ENCODE results near the gene ANKIB1.
"Not testable (repeated sequence)": the region's sequence is repeated elsewhere in the genome, so short reads cannot be mapped to it uniquely, and the experiment has no call there.

The ANKIB1 gene

DNA sequence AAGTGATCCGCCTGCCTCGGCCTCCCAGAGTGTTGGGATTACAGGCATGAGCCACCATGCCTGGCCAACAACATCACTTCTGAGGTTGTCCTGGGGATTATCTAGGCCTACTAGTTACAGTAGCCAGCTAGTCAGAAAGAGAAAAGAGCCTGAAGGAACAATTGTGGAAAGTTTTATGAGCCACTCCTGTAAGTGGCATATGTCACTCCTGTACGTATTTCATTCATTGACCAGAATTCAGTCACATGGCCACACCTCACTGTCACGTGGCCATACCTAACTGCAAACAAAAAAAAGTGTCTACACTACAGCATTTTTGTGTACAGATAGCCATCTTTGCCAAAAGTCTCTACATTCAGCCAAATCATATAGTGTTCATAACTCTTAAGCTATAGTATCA lies 85.7 kb downstream of the ANKIB1 start:
- no peak for TF ChIP-seq POLR2A (IDR thresholded peaks at IDR 0.05; ENCODE audit: low read depth, low read length)
- FAIRE-seq (no peak), DNase-seq (ENCODE audit: insufficient read length, low spot score) (no peak)

DNA sequence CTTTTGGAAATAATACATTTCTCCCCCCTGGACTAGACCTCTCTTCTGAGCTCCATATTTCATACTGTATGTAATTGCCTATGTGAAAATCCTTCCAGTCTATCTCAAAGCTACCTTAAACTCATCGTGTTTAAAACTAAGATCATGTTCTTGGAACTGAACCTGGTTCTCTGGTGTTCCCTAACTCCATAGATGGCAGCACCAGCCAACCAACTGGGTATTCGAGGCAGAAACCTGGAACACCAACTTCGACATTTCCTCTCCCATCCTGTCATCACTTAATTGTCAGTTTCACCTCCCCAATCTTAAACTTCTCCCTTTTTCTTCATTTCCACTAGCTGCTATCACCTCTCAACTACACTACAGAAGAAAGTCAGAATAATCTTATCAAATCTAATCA lies 87.0 kb downstream of the ANKIB1 start:
- DNase-seq (ENCODE audit: insufficient read length, low spot score) (no peak), FAIRE-seq (no peak)
- TF ChIP-seq POLR2A (IDR thresholded peaks at IDR 0.05; ENCODE audit: low read depth, low read length) = no peak

DNA sequence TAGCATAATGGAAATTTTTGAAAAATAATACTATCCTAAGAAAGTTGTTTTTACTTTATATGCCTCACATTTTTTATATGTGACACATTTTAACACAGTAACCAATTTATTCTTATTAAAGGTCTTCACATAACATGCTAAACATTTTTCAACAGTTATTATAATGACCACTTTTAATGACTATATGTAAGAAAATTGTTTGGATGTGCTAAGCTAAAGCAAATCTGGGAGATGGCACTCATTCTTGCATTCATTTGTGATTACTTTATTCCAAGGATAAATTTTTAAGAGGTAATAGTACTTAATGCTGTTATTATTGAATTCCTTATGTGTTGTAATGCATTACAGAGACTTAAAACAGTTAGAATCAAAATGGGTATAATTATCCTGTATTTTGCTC lies 88.1 kb downstream of the ANKIB1 start:
- TF ChIP-seq POLR2A (IDR thresholded peaks at IDR 0.05; ENCODE audit: low read depth, low read length) = no peak
- DNase-seq (ENCODE audit: insufficient read length, low spot score) (no peak), FAIRE-seq (no peak)

DNA sequence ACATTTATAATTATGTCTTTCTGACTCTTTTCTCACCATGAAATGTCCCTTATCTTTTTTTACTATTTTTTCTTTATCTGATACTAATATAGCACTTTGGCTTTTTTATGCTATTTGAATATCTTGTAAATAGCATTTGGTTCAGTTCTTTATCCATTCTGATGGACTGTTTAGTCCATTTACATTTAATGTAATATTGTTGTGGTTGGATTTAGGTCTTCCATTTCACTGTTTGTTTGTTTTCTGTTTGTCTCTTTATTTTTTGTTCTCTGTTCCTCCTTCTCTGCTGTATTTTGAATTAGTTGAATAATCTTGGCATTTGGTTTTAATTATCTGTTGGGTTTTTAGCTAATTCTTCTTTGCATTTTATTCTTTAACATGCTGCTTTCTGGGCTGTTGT lies 89.8 kb downstream of the ANKIB1 start:
- TF ChIP-seq POLR2A (IDR thresholded peaks at IDR 0.05; ENCODE audit: low read depth, low read length) = no peak
- FAIRE-seq (no peak), DNase-seq (ENCODE audit: insufficient read length, low spot score) (no peak)

DNA sequence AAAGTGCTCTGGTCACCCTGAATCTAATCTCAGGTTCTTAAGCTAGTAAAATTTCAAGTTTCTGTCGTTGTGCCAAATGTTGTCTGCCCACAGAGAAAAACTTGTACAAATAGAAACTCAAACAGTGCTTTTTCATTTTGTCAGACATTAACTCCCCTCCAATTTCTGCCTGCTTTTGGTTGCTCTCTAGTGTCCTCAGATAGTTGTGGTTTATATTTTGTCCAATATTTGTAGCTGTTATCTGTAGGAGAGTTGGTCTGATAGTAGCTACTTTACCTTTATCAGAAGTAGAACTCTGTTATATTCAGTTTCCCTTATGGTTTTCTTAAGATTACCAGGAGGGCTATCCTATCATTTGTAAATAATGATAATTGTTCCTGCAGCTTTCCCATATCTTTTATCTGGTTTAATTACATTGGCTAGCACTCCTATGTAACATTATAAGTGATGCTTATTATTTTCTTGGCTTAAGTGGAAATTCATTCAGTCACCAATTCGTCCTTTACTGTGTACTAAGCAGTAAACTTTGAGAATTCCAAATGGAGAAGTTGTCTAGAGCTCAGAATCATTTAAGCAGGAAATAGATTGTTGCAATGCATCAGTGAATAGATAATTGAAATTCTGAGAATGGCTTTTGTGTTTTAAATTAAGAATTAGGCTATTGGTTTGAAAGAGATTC lies 91.0 kb downstream of the ANKIB1 start:
- no peak for TF ChIP-seq POLR2A (IDR thresholded peaks at IDR 0.05; ENCODE audit: low read depth, low read length)
- no peak for DNase-seq (ENCODE audit: insufficient read length, low spot score)
- FAIRE-seq = no peak

DNA sequence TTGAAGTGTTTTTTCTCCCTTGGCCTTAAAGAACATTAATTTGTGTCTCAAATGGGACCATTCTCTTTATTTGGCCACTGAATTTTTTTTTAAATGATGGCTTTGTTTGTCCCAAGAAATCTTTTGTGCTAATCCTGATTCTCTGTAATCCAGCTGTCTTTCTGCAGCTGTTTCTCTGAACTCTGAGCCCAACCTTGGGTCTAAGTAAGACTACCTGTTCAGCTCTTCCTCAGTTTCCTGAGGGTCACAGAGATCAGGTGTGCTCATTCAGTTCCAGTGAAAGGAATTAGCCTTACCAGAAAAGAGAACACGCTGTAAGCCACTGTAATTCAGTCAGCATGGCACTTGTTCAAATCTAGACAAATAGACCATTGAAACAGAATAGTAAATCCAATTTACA lies 94.2 kb downstream of the ANKIB1 start:
- FAIRE-seq = no peak
- DNase-seq (ENCODE audit: insufficient read length, low spot score) = no peak

DNA sequence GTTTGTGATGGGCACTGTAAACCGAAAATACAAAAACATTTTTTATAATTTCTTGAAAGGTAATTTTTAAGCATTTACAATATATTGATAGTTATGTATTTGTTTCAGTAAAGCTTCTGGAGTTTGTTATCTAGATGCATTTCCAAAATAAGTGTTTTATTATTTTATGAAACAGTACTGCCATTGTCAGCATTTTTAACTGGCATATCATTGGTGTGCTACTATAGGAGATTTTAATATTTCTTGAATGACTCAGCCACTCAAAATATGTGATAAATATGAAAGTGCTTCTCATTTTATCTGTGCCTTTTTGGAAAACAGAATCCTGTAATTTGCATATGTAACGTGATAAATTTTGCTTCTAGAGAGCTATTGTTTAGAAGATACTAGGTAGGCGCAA lies 97.9 kb downstream of the ANKIB1 start:
- FAIRE-seq (no peak), DNase-seq (ENCODE audit: insufficient read length, low spot score) (no peak)
- TF ChIP-seq POLR2A (IDR thresholded peaks at IDR 0.05; ENCODE audit: low read depth, low read length) = no peak

More for the DNA sequence above, 94.2 kb downstream of the ANKIB1 start:
- TF ChIP-seq POLR2A (IDR thresholded peaks at IDR 0.05; ENCODE audit: low read depth, low read length) = no peak

DNA sequence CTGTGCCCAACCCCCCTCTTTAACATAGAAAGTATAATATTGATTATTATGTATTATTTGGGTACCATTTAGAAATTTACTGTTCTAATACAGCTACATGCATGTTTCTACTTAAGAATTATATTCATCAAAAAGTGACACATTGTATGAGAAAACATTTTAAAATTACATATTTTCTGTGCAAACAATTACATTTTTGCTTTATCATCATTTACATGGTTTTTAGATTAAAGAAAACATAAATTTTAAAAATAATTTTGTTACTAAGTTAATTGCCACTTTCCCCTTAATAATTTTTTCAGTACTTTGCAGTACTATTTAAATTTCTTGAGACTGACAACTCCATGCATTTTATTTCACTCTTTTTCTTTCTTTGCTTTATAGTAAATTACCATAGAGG lies 106.2 kb downstream of the ANKIB1 start:
- no peak for TF ChIP-seq POLR2A (IDR thresholded peaks at IDR 0.05; ENCODE audit: low read depth, low read length)
- no peak for FAIRE-seq
- DNase-seq (ENCODE audit: insufficient read length, low spot score) = no peak

DNA sequence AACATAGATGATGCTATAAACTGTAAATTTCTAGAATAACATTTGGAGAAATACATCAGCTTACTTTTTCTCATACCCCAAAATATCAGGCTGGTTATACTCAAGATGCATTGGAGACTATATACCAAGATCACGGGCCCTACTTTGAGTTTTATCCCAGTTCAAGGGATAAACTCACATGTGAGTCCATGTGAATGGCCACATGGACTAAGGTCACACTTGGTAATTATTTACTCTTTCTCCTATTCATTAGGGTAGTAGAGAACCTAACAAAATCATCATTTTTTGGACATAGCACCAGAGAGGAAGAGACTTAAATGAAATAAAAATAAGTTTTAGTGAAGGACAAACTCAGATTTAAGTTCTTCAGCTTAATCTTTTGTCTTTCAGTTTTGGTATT lies 108.4 kb downstream of the ANKIB1 start:
- FAIRE-seq = no peak
- DNase-seq (ENCODE audit: insufficient read length, low spot score) = no peak
- TF ChIP-seq POLR2A (IDR thresholded peaks at IDR 0.05; ENCODE audit: low read depth, low read length) = no peak

DNA sequence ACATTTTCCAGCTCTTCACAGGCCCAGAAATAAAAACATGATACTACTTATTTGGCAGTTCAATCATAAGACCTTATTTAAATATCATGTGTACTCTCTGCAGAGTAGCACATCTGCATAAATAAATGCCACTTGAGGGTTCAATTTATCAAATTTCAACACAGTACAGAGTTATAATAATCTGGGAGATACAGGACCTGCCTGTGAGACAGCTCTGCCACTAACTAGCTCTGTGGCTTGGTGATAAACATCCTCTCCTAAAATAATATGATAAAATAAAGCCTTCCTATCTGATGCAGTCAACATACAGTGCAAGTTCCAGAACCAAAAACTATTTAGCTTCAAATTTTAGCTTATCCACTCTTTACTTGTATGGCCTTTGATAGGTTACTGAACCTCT lies 110.6 kb downstream of the ANKIB1 start:
- FAIRE-seq (no peak), DNase-seq (ENCODE audit: insufficient read length, low spot score) (no peak)
- TF ChIP-seq POLR2A (IDR thresholded peaks at IDR 0.05; ENCODE audit: low read depth, low read length) = no peak

DNA sequence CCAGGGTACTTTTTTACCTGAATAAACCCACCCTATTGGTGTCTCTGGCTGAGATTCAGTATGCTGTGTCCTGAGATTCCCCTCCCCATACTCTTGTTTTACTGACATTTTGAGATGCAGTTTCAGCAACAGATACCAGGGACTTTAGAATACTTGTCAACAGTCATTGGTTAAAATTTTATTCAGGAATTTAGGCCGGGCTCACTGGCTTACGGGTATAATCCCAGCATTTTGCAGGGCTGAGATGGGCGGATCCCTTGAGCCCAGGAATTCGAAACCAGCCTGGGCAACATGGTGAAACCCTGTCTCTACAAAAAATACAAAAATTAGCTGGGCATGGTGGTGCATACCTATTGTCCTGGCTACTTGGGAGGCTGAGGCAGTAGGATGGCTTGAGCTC lies 111.5 kb downstream of the ANKIB1 start:
- TF ChIP-seq POLR2A (IDR thresholded peaks at IDR 0.05; ENCODE audit: low read depth, low read length) = no peak
- FAIRE-seq (no peak), DNase-seq (ENCODE audit: insufficient read length, low spot score) (no peak)

DNA sequence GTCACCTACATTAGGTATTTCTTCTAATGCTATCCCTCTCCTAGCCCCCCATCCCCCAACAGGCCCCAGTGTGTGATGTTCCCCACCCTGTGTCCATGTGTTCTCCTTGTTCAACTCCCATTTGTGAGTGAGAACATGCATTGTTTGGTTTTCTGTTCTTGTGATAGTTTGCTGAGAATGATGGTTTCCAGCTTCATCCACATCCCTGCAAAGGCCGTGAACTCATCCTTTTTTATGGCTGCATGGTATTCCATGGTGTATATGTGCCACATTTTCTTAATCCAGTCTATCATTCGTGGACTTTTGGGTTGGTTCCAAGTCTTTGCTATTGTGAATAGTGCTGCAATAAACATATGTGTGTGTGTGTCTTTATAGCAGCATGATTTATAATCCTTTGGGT lies 113.4 kb downstream of the ANKIB1 start:
- FAIRE-seq; DNase-seq (ENCODE audit: insufficient read length, low spot score): not testable (repeated sequence)

DNA sequence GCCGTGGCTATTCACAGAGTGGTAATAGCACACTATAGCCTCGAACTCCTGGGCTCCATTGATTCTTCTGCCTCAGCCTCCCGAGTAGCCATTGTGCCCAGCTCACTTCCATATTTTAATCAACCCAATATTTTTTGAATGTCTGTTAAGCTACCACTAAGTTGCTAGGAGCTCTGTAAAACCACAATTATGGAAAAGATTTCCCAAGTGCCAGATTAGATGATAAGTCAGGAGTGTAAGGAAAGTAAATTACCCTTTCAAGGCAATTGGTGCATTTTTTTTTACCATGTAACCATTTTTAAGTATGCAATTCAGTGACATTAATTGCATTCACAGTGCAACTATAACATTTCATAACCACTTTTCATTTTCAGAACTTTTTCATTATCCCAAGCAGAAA lies 114.0 kb downstream of the ANKIB1 start:
- FAIRE-seq (no peak), DNase-seq (ENCODE audit: insufficient read length, low spot score) (no peak)
- no peak for TF ChIP-seq POLR2A (IDR thresholded peaks at IDR 0.05; ENCODE audit: low read depth, low read length)

DNA sequence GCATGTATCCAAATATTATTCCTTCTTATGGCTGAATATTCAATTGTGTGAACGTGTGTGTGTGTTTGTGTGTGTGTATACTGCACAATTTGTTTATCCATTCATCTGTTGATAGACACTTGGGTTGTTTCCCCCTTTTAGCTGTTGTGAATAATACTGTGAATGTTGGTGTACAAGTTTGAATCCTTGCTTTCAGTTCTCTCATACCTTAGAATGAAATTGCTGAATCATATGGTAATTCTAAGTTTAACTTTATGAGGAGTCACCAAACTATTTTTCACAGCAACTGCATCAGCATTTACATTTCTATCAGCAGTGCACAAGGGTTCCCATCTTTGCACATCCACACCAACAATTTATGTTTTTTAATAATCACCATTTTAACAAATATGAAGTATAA lies 114.6 kb downstream of the ANKIB1 start:
- FAIRE-seq (no peak), DNase-seq (ENCODE audit: insufficient read length, low spot score) (no peak)
- no peak for TF ChIP-seq POLR2A (IDR thresholded peaks at IDR 0.05; ENCODE audit: low read depth, low read length)

DNA sequence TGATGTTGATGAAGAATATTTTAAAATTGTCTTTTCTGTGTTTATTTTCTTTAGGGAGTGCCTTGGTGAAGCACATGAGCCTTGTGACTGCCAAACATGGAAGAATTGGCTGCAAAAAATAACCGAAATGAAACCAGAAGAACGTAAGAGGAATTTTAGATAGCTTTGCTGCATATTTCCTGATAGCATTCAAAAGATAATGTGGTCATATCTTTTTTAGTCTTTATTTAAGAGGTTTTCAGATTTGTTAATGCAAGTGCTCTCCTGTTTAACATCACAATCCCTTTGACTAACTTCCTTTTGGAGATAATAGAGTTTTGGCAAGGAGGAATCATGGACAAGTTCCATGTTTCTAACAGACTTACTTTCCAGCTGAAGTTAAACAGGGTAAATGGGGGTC lies 116.4 kb downstream of the ANKIB1 start:
- FAIRE-seq = no peak
- DNase-seq (ENCODE audit: insufficient read length, low spot score) = no peak
- no peak for TF ChIP-seq POLR2A (IDR thresholded peaks at IDR 0.05; ENCODE audit: low read depth, low read length)

DNA sequence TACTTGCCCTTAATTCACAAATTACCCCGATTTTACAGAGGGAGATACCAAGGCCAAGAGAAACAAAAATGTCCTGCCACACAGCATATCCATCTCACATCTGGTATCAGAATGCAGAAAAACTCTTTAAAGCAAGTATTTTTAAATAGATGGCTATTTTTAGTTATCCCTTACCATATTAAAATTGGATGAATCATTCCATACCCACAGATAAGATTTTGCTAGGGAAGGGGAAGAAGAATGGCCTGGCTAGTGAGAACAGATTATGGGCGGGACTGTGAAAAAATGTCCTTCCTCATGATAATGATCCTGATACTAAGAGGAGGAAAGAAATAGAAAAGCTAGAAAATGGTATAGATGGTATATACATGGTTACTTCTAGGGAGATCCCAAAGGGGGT lies 121.0 kb downstream of the ANKIB1 start:
- no peak for TF ChIP-seq POLR2A (IDR thresholded peaks at IDR 0.05; ENCODE audit: low read depth, low read length)
- peak; percentile 11 for FAIRE-seq

More for the DNA sequence above, 121.0 kb downstream of the ANKIB1 start:
- no peak for DNase-seq (ENCODE audit: insufficient read length, low spot score)
